Measurements from ENCODE around the gene CRACR2B.

The CRACR2B gene

GRCh38 chr11:859394-860131 lies 31.8 kb downstream of the CRACR2B start:
- peak; percentile 80 for DNase-seq
- Histone ChIP-seq H3K27me3 (ENCODE audit: insufficient read depth, low read depth, severe bottlenecking) (no peaks in the 10 kb centered on the region), H3K27ac (peak overlapping the region; percentile 26), H3K36me3 (peaks cover 5% of the 10 kb centered on the region; the same call in 1 of the 2 replicates), H3K4me3 (ENCODE audit: low read depth, low read length) (no peak overlapping the region), H3K9me3 (ENCODE audit: severe bottlenecking) (no peaks in the 10 kb centered on the region)
- no peak for TF ChIP-seq CTCF (IDR thresholded peaks at IDR 0.05; ENCODE audit: low read depth, low read length)

- H3K27ac ChIP-seq, result peak overlapping the region; percentile 26
- H3K36me3 ChIP-seq, result peaks cover 6% of the 10 kb centered on the region
- no peaks in the 10 kb centered on the region for H3K9me3 ChIP-seq (ENCODE audit: severe bottlenecking)
- TF ChIP-seq CTCF (IDR thresholded peaks at IDR 0.05; ENCODE audit: low read depth, low read length), result no peak
- H3K27me3 ChIP-seq (ENCODE audit: insufficient read depth, low read depth, severe bottlenecking), result no peaks in the 10 kb centered on the region
- no peak overlapping the region for H3K4me3 ChIP-seq (ENCODE audit: low read depth, low read length)
- no peak for DNase-seq
Measured at GRCh38 chr11:860234-861104, 32.8 kb downstream of the CRACR2B start.

GRCh38 chr11:861105-861479 lies 33.4 kb downstream of the CRACR2B start:
- H3K27ac ChIP-seq, result no peak overlapping the region
- TF ChIP-seq CTCF (IDR thresholded peaks at IDR 0.05; ENCODE audit: low read depth, low read length), result no peak
- no peaks in the 10 kb centered on the region for H3K9me3 ChIP-seq (ENCODE audit: severe bottlenecking)
- H3K27me3 ChIP-seq (ENCODE audit: insufficient read depth, low read depth, severe bottlenecking), result no peaks in the 10 kb centered on the region
- H3K4me3 ChIP-seq (ENCODE audit: low read depth, low read length), result no peak overlapping the region
- DNase-seq, result no peak
- H3K36me3 ChIP-seq, result peaks cover 12% of the 10 kb centered on the region

- TF ChIP-seq CTCF (IDR thresholded peaks at IDR 0.05; ENCODE audit: low read depth, low read length), result no peak
- peak; percentile 93 for DNase-seq
- H3K4me3 ChIP-seq (ENCODE audit: low read depth, low read length), result peak overlapping the region; percentile 42
- peak overlapping the region; percentile 82 for H3K27ac ChIP-seq
- no peaks in the 10 kb centered on the region for H3K27me3 ChIP-seq (ENCODE audit: insufficient read depth, low read depth, severe bottlenecking)
- H3K36me3 ChIP-seq, result peaks cover 21% of the 10 kb centered on the region
- no peaks in the 10 kb centered on the region for H3K9me3 ChIP-seq (ENCODE audit: severe bottlenecking)
Measured at GRCh38 chr11:862081-862661, 34.5 kb downstream of the CRACR2B start.

- H3K4me3 ChIP-seq (ENCODE audit: low read depth, low read length), result peak overlapping the region; percentile 42
- no peaks in the 10 kb centered on the region for H3K27me3 ChIP-seq (ENCODE audit: insufficient read depth, low read depth, severe bottlenecking)
- H3K36me3 ChIP-seq, result peaks cover 22% of the 10 kb centered on the region
- H3K9me3 ChIP-seq (ENCODE audit: severe bottlenecking), result no peaks in the 10 kb centered on the region
- TF ChIP-seq CTCF (IDR thresholded peaks at IDR 0.05; ENCODE audit: low read depth, low read length), result no peak
- peak overlapping the region; percentile 82 for H3K27ac ChIP-seq
- DNase-seq, result no peak
Measured at GRCh38 chr11:862696-863022, 34.9 kb downstream of the CRACR2B start.

Data from WERI-Rb-1 (cell line).